Stimulated activated CD8-positive, alpha-beta memory T cell treated with anti-CD3 and anti-CD28 coated beads, Interleukin-12 subunit alpha, Interleukin-12 subunit beta, amount 100 ng/mL, for 24 hours (primary cell): ENCODE results near the gene RPS6KA3.
"Not testable (repeated sequence)": the region's sequence is repeated elsewhere in the genome, so short reads cannot be mapped to it uniquely, and the experiment has no call there.

ENCODE experiments used
- DNase-seq: peaks from one replicate; pipeline ENCODE4 v3.0.0-alpha.2; 2020; ENCODE audit errors: extremely low read depth

RPS6KA3 gene

GRCh38 chrX:20218836-20219505 lies 47.7 kb downstream of the RPS6KA3 start:
- no peak for DNase-seq

DNA sequence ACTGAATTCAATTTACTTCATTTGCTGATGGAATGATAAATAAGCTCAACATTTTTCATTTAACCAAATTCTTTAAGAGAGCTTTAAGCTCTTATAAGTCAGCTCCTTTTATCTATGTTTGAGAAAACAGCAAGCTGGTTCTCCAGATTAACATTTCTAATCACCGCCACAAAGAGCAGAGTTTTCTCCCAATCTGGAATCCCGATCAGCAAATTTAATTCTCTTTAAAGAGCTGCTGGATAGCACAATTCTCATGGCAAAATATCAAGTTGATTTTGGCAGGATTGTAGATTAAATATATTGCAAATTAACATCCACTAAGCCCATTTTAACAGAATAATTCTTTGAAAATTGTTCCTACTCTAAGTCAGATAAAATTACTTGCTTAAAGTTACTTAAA lies 48.8 kb downstream of the RPS6KA3 start:
- no peak for DNase-seq

DNA sequence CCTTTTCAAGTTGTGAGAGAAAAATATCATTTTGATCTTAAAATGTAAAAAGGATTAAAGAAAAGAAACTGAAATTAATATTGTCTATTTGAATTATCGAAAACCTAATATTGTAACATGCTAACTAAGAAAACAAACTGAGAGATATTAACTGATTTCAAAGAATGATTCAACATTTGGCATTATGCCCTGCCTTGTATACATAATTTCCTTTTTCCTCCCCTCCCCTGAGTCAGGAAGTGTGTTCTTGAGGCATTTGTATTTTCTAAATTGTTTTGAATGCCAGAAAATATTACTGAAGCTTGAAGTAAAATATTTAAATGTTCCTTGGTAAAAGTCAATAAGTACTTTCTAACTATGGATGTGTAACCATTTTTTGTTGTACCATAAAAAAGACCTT lies 49.4 kb downstream of the RPS6KA3 start:
- DNase-seq = no peak

DNA sequence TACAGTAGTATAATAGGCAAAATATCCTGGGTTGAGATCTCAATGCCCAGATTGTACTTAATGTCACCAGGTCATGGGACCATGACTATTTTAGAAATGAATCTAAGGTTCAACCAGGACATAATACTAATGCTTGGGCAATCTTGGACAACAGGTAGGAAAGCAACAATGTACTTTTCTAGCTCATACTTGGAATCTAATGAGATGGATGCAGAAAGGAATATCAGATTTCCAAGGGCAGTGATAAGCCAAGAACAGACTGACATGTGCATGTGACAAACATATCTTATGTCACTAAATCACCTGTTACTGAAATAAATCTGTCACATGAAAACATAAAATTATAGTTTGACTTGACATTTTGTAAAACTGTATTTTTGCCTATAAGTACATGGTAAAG lies 51.1 kb downstream of the RPS6KA3 start:
- no peak for DNase-seq

DNA sequence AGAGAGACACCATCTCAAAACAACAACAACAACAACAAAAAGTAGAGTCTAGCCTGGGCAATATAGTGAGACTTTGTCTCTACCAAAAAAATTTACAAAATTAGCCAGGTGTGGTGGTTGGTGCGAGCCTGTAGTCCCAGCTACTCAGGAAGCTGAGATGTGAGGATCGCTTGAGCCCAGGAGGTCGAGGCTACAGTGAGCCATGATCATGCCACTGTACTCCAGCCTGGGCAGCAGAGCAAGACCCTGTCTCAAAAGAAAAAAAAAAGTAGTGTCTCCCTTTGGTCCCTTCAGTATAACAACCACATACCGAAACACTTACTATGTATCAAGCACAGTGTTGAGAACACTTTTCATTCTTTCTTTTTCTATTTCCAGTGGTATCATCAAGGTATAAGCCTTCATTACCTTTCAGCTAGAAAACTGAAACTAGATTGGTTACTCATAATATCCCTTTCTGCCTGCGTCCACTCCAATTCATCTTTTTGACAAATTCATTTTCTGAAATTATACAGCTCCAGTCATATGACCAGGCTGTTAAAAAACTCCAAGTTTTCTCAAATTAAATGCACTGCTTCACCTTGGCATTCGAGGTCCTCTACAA lies 54.1 kb downstream of the RPS6KA3 start:
- no peak for DNase-seq

- DNase-seq = no peak
These were observed 55.4 kb downstream of the RPS6KA3 start for GRCh38 chrX:20211261-20211786.

GRCh38 chrX:20205927-20206708 lies 60.6 kb downstream of the RPS6KA3 start:
- DNase-seq = no peak

GRCh38 chrX:20204351-20204750 lies 62.4 kb downstream of the RPS6KA3 start:
- DNase-seq = no peak

DNA sequence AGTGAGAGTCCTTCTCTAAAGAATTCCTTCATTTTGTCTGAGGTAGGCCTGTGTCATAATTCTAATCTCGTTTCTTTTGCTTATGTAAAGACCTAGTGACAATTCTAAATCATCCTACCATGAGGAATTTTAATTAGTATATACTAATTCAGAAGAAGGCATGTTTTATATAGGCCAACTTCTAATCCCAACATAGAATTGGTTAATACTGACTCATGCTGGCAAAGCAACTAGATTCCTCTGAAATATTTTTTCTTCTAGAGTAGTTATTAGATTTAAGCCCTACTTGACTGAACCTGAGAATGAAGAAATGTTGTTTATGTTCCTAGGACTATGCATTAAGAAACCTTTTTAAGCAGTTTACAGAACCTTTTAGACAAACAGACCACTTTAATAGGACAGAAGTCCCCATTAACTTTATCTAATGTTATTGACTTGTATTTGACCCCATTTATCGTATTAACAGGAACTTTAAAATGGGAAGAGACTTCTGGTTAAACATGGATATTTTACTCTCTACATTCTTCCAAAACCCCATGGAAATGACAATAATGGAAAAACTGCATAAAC lies 69.0 kb downstream of the RPS6KA3 start:
- DNase-seq = no peak

DNA sequence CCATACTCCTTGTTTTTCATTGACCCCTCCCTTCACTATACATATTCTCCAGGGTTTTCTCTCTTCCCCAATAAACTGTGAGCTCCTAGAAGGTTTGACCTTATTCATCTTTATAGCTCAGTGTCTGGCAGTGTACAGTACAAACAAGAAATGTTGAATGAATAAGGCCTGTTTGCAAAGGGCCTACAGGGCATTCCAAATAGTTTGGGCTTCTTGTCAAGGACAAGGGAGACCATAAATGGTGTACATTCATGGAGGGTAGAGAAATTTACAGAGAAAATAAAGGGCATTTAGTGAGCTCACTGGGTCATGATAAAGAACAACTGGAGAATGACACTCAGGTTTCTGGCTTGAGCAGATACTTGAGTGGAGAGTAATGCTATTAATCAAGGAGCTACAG lies 77.5 kb downstream of the RPS6KA3 start:
- DNase-seq = no peak

DNA sequence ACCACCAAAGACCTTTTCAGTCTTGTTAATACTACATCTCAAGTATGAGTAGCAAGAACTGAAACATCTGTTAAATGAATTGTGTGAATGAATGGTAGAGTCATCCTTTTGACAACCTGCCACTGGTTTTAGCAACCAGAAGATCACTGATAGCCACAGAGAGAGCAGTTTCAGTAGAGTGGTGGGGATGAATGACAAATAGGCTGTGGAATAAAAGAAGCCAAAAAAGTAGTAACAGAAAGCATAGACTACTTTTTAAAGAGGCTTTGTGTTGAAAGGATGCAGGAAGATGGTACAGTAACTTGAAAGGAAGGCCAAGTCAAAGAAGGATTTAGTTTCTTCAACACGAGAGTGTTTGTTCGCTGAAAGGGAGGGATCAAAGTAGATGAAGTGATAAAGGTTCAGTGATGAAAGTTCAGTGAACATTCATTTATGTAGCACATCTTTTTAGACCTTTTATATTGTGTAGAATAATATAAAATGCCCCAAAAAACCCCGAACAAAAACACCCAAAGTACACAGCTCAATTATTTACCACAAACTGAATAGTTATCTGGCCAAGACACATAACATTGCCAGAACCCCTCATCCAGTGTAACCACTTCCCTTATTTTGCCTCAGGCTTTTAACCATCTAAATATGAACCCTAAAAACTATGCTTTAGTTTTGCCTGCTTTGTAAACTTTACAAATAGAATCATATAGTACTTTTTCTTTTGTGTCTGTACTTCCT lies 84.9 kb downstream of the RPS6KA3 start:
- DNase-seq = no peak

- no peak for DNase-seq
These were observed 89.6 kb downstream of the RPS6KA3 start for GRCh38 chrX:20177093-20177492.

DNA sequence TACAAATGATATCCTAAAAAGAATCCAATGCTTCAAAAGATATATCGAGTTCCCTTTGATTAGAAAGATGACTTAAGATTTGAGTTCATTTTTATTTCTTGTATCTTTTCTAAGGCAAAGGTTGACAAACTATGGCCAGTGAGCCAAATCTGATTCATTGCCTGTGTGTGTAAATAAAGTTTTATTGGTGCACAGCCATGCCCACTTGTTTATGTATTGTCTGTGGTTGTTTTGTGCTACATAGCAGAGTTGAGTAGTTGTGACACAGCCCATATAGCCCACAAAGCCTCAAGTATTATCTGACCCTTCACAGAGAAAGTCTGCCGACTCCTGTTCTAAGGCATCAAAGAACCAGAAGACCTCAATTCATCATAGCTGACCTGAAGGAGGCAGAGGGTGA lies 92.9 kb downstream of the RPS6KA3 start:
- no peak for DNase-seq

GRCh38 chrX:20173313-20173712 lies 93.4 kb downstream of the RPS6KA3 start:
- DNase-seq = no peak

DNA sequence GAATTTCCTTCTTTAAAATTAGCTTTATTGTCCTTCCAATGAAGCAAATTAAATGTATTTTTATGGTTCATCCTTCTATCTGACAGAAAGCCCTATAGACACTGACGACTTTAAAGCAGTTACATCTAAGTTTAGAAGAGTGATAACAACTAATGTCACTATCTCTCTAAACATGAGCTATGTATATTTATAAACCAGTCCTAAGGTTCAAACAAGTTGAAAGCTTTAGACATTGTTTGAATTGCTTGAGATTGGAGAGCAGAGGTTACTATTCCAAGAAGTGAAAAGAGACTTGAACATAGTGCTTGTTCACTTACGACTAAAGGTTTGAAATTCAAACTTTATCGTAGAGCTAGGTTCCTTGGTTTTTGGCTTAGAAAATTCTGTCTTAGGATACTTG lies 94.8 kb downstream of the RPS6KA3 start:
- DNase-seq = no peak

GRCh38 chrX:20162516-20162915 lies 104.2 kb downstream of the RPS6KA3 start:
- DNase-seq = not testable (repeated sequence)

DNA sequence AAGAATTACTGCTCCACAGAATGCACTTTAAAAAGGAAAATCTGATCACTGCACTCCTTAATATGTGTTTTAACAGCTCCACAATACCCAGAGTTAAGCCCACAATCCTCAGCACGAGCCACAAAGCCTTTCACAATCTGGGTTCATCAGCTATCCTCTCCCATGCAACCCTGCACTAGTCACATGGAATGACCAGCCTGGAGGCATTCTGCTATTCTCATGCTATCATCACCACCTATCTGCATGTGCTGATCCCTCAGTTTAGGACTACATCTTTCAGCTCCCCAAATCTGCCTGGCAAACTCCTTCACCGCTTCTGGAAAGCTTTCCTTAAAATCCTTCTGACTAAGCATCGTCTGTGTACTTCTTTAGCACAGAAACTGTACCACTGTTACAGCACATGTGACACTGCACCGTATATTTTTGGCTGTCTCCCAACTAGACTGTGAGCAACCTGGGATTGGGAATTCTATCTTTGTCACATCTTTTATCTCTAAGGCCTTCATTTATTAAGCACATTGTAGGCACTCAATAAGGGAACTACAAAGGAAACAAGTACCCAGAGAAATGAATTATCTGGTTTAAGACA lies 106.8 kb downstream of the RPS6KA3 start:
- no peak for DNase-seq

- no peak for DNase-seq
These were observed 115.0 kb downstream of the RPS6KA3 start for GRCh38 chrX:20151689-20152088.

GRCh38 chrX:20149326-20149725 lies 117.4 kb downstream of the RPS6KA3 start:
- DNase-seq = no peak

DNA sequence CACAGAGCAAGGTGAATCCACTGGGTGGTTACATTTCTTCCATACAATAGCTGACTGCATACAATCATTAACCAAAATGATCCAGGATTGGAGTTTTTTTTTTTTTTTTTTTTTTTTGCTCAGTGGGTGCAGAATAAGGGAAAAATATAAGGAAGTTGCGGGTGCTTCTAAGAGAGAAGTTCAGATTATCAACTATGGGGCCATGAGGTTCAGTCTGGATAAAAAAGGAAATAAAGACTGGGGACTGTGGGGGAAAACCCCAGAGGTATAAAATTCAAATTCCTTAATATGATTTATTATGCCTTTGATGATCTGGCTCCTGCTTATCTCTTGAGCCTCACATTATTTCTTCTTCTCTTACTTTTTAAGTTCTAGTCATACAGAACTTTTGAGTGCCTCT lies 119.1 kb downstream of the RPS6KA3 start:
- DNase-seq = no peak

GRCh38 chrX:20144491-20144890 lies 122.2 kb downstream of the RPS6KA3 start:
- DNase-seq = no peak
